UCSD-AML1 (cell line): Measurements from ENCODE around the gene SFXN3.

Experiments
- DNase-seq: peaks from one replicate; lab custom pipeline; 2025; ENCODE audit not compliant: unreplicated experiment; lab: John Stamatoyannopoulos, UW

The SFXN3 gene

DNA sequence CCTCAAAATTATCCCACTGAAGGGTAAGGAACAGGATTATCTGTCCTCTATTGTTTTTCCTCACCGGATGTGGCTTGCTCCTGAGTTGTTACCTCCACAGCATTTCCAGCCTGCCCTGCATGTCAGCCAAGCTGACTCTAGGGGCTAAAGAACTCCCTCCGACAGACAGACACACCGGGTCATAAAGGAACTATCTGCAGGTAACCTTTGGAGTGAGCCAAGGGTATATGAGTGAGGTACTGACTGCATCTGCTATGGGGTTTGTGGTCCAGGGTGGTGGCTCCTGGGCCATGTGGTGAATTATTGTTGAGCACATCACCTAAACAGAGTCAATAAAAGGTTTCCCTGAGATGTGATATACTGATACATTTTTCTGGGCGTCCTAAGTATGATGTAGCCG, 23.8 kb downstream of the SFXN3 start:
- no peak for DNase-seq

DNA sequence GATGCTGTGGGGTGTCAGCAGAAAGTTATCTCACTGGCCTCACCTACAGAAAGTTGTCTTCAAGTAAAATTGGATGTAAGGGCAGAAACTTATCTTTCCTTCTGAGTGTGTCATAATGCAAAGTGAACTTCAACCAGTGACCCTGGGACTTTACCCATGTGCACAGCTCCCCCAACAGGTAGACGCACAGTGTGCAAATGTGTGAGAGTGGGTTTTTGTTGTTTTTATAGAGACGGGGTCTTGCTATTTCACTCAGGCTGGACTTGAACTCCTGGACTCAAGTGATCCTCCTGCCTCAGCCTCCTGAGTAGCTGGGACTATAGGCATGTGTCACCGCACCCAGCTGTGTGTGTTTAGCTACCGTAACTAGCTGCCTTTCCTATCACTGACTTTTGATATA, 24.4 kb downstream of the SFXN3 start:
- DNase-seq, result no peak

DNA sequence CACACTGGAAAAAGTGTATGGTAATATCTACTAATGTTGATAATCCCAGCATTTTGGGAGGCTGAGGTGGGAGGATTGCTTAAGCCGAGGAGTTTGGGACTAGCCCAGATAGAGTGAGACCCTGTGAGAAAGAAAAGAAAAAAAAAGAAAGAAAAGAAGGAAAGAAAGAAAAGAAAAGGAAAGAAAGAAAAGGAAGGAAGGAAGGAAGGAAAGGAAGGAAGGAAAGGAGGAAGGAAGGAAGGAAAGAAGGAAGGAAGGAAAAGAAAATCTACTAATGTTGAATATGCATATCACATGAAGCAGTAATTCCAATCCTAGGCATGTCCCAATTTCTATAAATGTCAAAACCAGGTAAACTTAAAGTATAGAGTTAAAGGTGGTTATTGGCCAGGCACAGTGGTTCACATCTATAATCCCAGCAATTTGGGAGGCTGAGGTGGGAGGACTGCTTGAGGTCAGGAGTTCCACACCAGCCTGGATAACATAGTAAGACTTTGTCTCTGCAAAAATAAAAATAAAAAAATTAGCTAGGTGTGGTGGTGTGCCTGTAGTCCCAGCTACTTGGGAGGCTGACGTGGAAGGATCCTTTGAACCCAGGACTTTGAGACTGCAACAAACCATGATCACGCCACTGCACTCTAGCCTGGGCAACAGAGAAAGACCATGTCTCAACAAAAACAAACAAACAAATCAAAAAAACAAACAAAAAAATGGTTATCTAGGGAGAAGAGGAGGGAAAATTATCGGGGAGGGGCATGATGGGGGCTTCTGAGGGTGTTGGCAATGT, 25.5 kb downstream of the SFXN3 start:
- DNase-seq, result no peak

DNA sequence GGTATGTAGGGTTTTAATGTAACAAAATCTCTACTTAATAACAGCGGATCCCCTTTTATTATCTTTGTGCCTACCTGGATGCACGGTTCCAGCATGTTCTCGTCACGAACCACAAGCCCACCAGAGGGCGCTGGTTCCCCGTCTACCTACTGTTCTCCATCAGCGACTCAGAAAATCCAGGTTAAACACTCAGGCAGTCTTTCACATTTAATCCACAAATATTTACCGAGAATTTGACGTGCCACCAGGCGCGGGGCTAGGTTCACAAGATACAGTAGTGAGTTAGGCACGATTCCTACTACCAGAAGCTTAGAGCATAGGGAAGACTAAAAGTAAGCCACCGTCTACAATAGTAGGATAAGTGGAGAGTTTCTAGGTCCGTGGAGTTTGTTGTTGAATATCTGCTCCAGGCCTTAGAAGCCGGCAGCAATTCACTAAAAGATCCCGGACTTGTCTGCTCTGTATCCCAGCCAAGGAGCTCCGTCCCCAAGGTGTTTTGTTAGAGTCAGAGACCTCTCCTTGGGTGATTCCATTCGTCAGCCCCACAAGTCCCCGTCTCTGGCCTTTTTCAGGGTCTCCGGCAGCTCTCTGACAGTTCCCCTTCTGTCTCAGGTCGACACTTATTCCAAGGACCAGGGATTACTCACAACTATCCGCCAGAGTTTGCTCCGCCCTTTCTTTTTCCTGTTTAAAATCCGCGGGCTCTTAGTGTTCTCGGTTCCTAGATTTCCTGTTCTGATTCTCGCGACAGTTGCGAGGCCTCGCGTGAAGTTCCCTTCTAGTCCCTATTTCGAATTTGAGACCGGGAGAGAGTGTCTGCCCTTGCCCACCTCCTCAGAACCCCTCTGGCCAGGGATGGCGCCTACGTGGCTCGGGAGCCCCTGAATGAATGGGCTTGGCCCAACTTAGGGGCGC, 29.3 kb downstream of the SFXN3 start:
- peak; percentile 75 for DNase-seq

DNA sequence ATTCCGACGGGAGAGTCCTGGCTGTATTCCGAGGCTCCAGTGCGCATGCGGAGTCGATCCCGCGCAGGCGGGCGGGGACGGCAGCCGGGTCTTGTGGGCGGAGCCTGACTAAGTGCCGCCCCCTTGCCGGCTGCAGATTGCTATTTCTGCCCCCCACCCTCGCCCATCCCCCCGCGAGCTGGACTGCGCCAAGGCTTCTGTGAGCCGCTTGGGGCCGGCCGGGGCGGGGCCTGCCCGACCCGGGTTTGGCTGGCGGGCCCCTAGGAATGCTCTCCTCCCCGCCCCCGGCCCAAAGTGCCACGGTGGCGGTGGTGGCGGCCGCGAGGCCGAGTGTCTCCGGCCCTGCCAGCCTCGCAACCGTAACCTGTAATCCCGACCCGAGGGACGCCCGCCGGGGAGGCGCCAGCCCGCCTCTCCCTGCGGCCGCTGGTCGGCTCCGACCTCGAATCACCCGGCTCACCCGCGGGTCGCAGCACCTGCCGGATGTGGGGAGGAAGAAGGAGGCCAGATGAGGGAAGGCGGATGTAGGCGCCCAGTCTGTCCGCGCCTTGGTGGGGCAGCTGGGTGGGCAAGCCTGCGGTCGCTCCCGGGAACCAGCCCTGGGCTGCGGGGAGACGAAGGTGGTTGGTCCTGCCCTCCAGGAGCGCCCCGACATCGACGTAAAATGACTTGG, 30.1 kb downstream of the SFXN3 start:
- peak; percentile 94 for DNase-seq

DNA sequence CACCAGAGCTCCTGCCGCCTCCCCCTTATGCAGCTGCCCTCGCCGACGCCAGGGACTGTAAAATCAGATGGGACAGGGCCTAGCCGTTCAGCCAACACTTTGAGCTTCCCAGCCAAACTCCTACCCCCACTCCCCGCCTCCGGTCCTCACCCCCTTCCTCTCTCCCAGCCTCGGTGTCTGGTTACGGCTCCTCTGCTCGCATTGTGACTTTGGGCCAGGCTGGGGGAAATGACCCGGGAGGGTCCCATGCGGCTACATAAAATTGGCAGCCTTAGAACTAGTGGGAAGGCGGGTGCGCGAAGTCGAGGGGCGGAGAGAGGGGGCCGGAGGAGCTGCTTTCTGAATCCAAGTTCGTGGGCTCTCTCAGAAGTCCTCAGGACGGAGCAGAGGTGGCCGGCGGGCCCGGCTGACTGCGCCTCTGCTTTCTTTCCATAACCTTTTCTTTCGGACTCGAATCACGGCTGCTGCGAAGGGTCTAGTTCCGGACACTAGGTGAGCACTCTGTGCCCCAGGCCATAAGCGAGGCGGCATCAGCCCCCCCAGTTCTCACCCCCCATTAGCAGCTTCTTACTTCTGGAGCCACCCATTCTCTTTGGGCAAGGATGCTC, 30.7 kb downstream of the SFXN3 start, which contains the start of gene KAZALD1:
TSS of gene KAZALD1 (plus strand) at position 366 of the 608 bp plus-strand sequence. CDS start 604 bp downstream, outside the sequence.
- no peak for DNase-seq

DNA sequence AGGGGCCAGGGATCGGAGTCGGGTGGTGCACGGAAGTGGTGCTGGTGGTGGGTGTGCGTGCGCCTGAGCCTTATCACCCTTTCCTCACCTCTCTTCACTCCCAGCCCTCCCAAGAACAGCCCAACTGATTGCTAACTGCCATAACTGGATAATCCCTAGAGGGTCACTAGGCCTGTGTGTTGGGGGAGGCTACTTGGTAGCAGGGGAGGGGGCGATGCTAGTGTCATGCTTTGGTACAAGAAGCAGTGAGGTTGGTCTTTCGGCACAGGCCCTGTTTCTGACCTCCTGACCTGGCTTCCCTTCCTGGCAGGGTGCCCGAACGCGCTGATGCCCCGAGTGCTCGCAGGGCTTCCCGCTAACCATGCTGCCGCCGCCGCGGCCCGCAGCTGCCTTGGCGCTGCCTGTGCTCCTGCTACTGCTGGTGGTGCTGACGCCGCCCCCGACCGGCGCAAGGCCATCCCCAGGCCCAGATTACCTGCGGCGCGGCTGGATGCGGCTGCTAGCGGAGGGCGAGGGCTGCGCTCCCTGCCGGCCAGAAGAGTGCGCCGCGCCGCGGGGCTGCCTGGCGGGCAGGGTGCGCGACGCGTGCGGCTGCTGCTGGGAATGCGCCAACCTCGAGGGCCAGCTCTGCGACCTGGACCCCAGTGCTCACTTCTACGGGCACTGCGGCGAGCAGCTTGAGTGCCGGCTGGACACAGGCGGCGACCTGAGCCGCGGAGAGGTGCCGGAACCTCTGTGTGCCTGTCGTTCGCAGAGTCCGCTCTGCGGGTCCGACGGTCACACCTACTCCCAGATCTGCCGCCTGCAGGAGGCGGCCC, 31.4 kb downstream of the SFXN3 start:
- peak; percentile 76 for DNase-seq

DNA sequence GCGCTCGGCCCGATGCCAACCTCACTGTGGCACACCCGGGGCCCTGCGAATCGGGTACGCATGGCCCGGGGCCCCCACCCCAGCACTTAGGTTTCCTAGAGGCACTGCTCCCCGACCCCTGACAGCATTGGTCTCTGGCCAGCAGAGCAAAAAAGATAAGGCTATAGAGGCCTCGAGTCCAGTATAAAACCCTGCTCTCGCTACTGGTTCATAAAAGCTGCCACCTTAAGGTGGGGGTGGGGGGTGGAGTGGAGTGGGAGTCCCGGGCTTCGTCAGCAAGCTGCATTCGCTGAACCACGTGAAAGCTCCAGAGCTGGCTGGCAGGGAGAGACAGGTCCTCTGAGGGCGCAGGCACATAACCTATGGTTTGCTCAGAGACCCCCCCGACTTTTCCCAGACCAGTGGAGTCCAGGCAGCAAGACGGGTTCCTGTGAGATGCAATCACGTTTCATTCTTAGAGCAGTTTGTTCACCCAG, 32.1 kb downstream of the SFXN3 start:
- DNase-seq, result peak; percentile 58

DNA sequence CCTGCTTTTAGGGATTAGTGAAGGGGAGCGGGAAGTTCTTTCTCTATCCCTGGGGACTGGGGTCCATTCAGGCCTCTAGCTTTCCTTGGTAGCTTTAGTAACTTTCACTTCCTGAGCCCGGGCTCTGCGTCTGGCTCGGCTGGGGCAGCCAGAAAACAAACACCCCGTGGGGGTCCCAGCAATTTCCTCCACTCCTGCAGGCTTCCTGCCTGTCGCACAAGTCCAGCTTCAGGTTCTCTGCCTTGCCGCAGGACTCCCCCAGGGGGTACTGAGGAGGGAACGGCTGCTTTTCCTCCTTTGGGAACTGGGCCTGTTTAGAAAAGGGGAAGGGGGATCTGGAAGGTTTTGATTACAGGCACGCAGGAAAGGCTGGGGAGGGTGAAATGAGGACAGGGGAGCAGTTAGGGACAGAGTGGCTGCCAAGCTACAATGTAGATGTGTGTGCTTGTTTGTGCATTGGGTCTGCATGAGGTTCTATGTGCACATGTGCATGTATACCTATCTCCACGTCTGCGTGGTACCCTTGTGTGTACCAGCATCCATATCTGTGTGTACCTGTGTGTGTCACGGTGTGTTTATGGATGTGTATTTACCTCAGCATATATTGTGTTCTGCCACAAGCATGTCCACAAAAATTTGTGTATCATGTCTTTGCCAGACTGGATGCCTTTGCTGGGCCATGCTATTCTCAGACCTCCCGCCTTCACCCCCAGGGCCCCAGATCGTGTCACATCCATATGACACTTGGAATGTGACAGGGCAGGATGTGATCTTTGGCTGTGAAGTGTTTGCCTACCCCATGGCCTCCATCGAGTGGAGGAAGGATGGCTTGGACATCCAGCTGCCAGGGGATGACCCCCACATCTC, 32.7 kb downstream of the SFXN3 start:
- peak; percentile 77 for DNase-seq

DNA sequence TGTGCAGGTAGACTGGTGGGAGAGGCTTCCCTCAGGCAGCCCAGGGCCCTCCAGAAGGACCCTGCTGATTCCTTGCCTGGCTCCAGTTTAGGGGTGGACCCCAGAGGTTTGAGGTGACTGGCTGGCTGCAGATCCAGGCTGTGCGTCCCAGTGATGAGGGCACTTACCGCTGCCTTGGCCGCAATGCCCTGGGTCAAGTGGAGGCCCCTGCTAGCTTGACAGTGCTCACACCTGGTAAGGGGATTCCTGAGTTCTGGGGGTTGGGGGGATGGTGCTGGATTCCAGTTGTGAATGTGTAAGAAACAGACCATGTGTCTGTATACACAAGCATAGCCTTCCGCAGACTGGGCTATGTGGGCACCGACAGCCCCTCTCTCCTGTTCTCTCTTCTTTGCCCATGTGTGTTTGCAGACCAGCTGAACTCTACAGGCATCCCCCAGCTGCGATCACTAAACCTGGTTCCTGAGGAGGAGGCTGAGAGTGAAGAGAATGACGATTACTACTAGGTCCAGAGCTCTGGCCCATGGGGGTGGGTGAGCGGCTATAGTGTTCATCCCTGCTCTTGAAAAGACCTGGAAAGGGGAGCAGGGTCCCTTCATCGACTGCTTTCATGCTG, 33.5 kb downstream of the SFXN3 start:
- DNase-seq, result no peak

DNA sequence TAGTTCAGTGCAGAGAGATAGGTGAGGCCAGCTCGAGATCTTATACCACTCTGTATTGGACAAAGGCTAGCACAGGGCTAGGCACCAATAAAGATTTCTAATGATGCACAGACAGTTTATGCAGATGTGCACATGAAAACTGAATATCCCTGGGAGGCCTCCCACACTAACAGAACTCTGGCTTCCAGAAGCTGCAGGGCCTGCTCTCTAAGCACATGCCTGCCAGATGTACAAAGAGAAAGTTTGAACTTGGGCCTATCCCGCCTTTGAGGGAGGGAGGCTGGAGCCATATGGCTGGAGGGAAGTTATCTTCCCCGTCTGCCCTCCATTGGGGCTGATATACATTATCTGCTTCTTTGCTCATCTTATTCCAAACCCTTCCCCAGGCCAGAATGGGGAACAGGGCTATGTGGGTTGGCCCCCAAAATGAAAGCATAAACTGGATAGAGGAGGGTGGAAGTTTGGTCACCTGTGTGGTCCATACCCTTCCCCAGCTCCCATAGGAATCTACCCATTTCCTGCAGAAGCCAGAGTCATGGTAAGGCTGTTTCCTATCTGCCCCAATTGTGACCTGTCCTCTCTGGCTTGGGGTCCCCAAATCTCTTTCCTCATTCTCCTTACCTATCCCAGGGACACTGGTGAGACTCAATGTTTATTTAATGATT, 34.6 kb downstream of the SFXN3 start:
- no peak for DNase-seq

DNA sequence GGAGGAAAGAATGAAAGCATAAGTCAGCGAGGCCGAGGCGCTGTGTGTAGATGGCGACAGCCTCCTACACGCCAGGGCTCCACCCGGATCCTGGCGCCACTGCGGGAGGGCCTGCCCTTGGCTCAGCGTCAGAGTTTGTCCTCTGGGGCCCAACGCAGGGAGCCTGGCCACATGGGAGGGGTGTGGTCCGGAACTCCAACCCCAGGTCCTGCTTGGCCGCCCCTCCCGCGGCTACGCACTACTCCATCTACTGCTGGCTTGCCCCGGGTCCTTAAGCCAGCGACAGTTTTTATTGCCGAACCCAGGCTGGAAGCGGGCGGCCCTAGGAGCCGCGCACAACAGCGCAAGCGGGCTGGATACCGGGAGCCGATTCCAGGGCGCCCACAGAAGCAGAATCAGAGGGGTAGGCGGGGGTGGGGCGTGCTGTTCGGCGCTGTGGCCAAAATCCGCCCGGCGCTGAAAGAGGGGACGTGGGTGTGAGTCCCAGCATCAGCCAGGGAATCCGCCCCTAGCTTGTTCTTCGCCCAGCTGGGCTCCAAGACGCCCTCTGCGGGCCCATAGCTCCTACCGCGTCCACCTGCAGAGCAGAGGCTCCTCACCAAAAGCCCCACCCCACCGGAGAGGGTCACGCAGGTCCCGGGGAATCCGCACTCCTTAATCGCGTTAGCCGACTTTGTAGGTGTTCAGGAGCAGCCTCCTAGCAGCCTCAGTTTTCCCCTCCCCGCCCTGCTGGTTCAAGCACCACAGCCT, 35.3 kb downstream of the SFXN3 start:
- peak; percentile 74 for DNase-seq

DNA sequence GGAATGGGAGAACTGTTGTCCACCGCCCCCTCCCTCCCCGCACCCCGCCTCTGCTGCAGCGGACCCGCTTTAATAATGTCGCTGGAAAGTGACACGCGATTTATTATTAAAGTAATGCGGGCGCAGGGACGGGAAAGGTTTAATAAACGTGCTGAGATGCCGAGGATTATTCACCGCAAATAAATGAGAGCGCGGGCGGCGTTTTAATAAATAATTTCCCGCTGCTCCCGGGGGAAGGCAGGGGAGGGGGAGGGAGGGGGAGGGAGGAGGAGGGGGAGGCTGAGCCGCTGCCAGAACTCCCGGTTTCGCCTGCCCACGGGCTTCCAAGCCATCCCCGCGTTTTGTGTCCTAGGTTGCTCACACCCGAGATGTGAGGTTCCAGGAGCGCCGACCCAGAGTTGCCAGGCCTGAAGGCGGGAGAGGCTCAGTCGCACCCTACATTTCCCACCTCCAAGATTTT, 35.9 kb downstream of the SFXN3 start:
- no peak for DNase-seq

DNA sequence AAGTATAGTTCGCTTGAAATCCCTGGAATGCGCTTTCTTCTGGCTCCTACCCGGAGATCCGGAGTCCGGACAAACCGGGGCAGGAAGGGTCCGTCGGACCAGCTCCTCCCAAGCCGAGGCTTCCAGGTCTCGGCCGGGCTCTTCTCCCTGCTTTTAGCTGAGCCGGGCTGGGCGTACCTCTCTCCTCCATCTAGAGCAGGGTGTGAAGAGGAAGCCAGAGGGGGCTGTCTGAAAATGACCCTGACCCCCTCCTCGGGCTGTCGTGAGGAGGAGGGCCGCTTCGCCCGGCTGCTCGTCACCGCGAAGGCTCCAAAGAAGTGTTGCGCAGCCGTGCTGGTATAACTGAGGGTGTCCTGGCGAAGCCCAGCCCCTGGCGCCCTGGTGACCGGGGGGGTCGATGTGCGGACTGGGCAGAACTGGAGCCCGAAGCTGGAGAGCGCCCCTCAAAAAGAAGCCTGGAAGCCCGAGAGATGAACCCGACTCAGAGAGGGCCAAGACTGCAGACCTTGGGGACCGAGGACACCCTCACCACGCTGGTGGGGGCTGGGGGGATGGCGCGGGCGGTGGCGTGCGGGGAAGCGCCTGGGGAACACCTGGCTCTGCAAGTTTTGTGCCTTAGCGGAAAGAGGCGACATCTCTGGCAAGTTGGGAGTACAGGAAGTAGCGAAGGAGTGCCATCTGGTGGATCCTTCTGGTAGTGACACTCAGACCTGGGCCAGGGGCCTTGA, 36.5 kb downstream of the SFXN3 start:
- peak; percentile 78 for DNase-seq

DNA sequence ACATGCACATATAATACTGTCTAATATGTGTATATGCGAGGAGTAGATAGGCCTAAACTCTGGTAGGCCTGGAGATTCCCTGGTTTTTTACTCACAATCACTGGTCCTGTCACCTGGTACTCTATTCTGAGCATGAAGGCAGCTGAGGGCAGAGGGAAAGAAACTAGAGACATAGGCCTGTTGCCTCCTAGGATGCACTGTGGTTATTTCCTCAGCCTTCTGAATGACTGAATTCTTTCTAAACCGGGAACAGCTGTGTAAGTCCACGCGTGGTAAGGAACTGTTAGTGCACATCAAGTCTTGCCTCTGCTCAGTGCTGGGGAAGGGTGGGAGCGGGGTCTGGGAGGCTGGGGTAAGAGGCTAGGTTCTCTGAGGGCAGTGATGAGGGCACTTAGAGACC, 38.4 kb downstream of the SFXN3 start:
- no peak for DNase-seq

DNA sequence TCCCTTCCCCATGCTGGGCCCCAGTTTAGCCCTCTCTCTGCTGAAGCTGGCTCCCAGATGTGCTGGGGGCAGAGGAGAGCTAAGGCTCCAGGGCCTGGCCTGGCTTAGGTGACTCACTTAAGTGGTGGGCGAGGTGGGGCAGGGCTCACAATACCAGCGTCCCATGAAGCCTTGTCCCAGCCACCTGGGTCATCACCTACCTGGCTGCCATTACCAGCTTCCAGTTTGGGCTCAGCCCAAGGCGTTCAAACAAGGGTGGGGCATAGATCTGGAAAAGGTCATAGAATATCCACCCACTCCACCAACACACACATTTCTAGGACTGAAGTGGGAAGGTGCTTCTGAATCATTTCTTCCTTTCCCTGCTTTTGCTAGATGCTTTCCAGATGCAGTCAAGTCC, 39.1 kb downstream of the SFXN3 start:
- DNase-seq, result no peak
